Myocyte (in vitro differentiated cells): Measurements from ENCODE around the gene PDXP. TPM values are rescaled to one million over a fixed set of nuclear protein-coding genes. Genes with fewer than 3 reads are reported as not detected.
A peak's percentile ranks its signal among the peaks of the same experiment; 100 is the strongest.

ENCODE experiments used
- DNase-seq: peaks from one replicate; pipeline ENCODE4 v3.0.0-alpha.2; 2012; ENCODE audit warnings: low read depth
- total RNA-seq: library from RNA; depleted of rRNA; stranded (reverse); fragments of >200 nt; gene quantifications from 2 replicates; pipeline ENCODE4 v1.2.3, GENCODE V29; 2014

Gene PDXP
- total RNA-seq, 1 donor from 2014 or later: 30.0 TPM

- DNase-seq: no peak
Measured at GRCh38 chr22:37627545-37627944, 31.0 kb upstream of the PDXP start.

- DNase-seq: no peak
Measured at GRCh38 chr22:37628830-37629229, 29.7 kb upstream of the PDXP start.

- DNase-seq: no peak
Measured at GRCh38 chr22:37629928-37630327, 28.6 kb upstream of the PDXP start.

- DNase-seq: no peak
Measured at GRCh38 chr22:37630839-37631435, 27.6 kb upstream of the PDXP start.

GRCh38 chr22:37631448-37632173 is 26.9 kb upstream of the PDXP start:
- no peak for DNase-seq

GRCh38 chr22:37632174-37633088 is 26.1 kb upstream of the PDXP start:
- DNase-seq: no peak

GRCh38 chr22:37633089-37633624 is 25.4 kb upstream of the PDXP start:
- DNase-seq: no peak

GRCh38 chr22:37633625-37634416 is 24.7 kb upstream of the PDXP start:
- peak; percentile 88 for DNase-seq

GRCh38 chr22:37634417-37634924 is 24.1 kb upstream of the PDXP start:
- DNase-seq: no peak

GRCh38 chr22:37635157-37635556 is 23.4 kb upstream of the PDXP start:
- DNase-seq: no peak

- DNase-seq: peak; percentile 98
Measured at GRCh38 chr22:37636186-37636948, 22.2 kb upstream of the PDXP start.

GRCh38 chr22:37636949-37637273 is 21.6 kb upstream of the PDXP start:
- DNase-seq: no peak

- DNase-seq: no peak
Measured at GRCh38 chr22:37638391-37639069, 20.0 kb upstream of the PDXP start.

- DNase-seq: no peak
Measured at GRCh38 chr22:37639070-37639760, 19.3 kb upstream of the PDXP start, which contains the start of gene SH3BP1. SH3BP1 (plus strand) TSS chr22:37639669; CDS start chr22:37639788, 119 bp downstream.

GRCh38 chr22:37639771-37640590 is 18.5 kb upstream of the PDXP start:
- DNase-seq: no peak

GRCh38 chr22:37640591-37641560 is 17.6 kb upstream of the PDXP start:
- DNase-seq: no peak

GRCh38 chr22:37641561-37641949 is 17.0 kb upstream of the PDXP start:
- no peak for DNase-seq
